Renal pelvis (tissue), 12 donors: ENCODE results near the gene CLEC4D. TPM values are rescaled to one million over a fixed set of nuclear protein-coding genes. Genes with fewer than 3 reads are reported as not detected.
"Not testable (repeated sequence)": the region's sequence is repeated elsewhere in the genome, so short reads cannot be mapped to it uniquely, and the experiment has no call there.

Source experiments
- DNase-seq: peaks from one replicate; pipeline ENCODE4 v3.0.0-alpha.2; 2013
- long read RNA-seq, 16 experiments: transcript quantifications; one replicate each; lab custom pipeline, GENCODE V29; 2026
- polyA plus RNA-seq, 3 donors: library from polyadenylated mRNA; unstranded; fragments of 120-200 nt; gene quantifications; one replicate each; pipeline ENCODE4 v1.2.1, GENCODE V29; 2013; ENCODE audit not compliant: insufficient read length in 3 of 3

CLEC4D gene
- under 1 TPM; 0.16 to 0.70 (median 0.49) TPM for polyA plus RNA-seq
- long read RNA-seq, donor 1, result 0 reads
- long read RNA-seq, donor 2, result 0 reads
- long read RNA-seq, donor 3, result 0 reads
- long read RNA-seq, donor 4, result 0 reads
- long read RNA-seq, donor 5, result 0 reads
- long read RNA-seq, donor 6, result 0 reads
- long read RNA-seq, donor 7, result 0 reads
- long read RNA-seq, donor 8, result 0 reads
- long read RNA-seq, donor 9, result 0 reads
- long read RNA-seq, donor 10, result 0 reads
- long read RNA-seq, donor 11, result 0 reads
- long read RNA-seq, donor 12, result 0 reads
- long read RNA-seq, donor 13, result 0 reads
- long read RNA-seq, donor 14, result 0 reads
- long read RNA-seq, donor 15, result 0 reads
- long read RNA-seq, donor 16, result 0 reads

DNA sequence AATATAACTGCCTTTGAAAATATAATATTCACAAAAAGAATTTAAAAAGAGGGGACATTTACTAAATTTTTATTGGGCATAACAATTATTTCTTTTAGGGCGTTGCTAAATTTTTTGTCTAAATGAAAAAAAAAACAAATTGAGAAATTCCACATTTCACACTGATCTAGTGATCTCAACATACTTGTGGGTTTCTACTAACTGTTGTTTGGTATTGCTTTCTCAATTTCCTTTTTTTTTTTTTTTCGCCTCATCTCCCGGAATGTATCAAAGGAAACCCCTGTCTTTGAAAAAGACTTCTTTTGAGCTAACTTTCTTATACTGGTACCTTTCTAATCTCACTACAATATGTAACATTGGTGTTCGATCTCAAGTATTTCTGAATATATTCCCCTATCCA is at the start of gene CLEC4D:
Gene CLEC4D (plus strand): TSS at position 248 of the 400 bp plus-strand sequence. CDS start 230 bp downstream, outside the sequence.
- no peak for DNase-seq

DNA sequence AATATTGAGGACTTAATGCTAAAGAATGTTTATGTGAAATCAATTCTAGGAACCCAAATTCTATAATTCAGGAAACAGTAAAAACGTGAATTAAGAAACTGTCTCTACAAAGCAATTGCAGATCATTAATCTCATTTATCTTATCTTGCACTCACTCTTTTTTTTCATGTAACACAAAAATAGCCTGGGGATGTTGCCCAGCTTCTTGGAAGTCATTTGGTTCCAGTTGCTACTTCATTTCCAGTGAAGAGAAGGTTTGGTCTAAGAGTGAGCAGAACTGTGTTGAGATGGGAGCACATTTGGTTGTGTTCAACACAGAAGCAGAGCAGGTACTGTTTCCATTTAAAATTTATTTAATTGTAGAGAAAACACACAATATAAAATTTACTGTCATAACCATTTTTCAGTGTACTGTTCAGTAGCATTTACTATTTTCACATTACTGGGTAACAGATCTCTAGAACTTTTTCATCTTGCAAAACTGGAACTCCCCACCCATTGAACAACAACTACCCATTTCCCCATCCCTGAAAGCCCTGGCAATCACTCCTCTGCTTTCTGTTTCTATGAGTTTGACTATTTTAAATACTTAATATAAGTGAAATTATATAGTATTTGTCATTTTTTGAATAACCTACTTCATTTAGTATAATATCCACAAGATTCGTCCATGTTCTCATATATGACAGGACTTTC is 47.9 kb upstream of the CLEC4D start:
- DNase-seq, result no peak

DNA sequence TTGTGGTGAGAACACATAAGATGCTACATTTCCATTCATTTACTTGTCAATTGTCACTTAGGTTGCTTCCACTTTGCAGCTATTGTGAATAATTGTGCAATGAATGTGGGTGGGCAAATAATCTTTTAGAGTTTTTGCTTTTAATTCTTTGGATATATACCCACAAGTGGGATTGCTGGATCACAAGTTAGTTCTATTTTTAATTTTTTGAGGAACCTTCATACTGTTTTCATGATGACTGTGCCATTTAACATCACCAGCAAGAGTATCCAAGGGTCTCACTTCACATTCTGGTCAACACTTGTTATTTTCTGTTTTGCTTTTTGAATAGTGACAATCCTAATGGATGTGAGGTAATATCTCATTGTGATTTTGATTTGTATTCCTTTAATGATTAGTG is 47.1 kb upstream of the CLEC4D start:
- no peak for DNase-seq

DNA sequence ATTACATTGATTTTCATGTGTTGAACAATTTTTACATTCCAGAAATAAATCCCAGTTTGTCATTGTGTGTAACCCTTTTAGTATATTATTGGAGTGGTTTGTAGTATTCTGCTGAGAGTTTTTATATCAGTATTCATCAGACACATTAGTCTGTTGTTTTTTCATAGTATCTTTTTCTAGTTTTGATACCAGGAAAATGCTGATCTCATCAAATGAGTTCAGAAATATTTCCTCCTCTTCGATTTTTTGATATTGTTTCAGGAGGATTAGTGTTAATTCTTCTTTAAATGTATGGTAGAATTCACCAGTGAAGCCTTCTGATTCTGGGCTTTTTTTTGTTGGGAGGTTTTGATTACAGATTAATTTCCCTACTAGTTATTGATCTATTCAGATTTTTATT is 42.2 kb upstream of the CLEC4D start:
- DNase-seq, result no peak

DNA sequence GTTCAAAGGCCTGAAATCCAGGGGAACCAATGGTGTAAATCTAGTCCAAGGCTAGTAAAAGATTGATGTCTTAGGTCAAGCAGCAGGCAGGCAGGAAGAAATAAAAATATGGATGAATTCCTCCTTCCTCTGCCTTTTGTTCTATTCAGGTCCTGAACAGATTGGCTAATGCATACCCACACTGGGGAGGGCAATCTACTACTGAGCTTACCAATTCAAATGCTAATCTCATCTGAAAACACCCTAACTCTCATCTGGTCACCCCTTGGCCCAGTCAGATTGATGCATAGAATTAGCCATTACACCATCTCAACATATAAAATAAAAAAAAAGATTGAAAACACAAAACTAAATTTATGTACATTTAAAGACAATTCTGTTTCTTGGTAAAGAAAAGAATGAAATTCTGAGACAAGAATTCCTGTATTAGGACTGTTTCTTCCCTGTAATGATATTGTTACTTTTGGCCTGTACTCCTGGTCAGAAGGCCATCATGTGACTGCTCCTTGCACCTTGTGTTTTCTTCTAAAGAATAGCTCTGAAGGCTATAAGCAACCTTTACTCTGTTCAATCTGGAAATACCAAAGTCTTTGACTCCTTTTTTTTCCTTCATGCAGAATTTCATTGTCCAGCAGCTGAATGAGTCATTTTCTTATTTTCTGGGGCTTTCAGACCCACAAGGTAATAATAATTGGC is 37.6 kb upstream of the CLEC4D start:
- DNase-seq, result no peak

DNA sequence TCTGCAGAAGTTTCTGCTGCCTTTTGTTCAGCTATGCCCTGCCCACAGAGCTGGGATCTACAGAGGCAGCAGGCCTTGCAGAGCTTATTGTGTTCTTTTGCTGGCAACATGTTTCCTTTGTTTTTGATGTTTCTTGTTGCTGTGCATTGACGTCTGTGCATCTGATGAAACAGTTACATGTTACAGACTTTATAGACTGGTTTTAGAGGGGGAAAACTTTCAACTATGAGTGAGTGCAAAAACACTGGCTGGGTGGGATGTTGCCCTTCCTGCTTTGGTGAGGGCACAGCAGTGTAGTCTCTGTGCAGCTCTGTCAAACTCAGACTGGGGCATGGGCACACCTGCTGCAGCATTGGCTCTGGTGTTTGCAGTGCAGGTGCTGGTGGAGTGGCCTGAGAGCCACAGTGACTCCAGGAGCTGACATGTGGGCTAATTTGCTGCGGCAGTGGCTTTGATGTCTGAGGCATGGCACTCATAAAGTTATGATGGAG is 30.7 kb upstream of the CLEC4D start:
- DNase-seq, result no peak

DNA sequence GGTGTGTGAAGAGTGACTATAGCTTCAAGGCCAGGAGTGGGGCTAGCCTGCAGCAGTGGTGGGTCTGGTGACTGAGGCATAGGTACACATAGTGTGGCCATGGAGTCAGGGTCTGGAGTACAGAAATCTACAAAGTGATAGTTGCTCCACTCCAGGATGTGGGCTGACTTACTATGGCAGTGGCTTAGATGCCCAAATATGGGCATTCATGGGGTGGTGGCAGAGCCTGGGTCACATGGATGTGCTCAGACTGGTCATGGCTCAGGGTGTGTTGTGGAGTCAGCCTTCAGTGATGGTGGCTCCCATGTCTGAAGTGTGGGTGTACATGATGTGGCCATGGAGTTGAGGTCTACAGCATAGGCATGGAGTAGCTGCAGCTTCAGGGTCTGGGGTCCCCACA is 30.2 kb upstream of the CLEC4D start:
- no peak for DNase-seq

DNA sequence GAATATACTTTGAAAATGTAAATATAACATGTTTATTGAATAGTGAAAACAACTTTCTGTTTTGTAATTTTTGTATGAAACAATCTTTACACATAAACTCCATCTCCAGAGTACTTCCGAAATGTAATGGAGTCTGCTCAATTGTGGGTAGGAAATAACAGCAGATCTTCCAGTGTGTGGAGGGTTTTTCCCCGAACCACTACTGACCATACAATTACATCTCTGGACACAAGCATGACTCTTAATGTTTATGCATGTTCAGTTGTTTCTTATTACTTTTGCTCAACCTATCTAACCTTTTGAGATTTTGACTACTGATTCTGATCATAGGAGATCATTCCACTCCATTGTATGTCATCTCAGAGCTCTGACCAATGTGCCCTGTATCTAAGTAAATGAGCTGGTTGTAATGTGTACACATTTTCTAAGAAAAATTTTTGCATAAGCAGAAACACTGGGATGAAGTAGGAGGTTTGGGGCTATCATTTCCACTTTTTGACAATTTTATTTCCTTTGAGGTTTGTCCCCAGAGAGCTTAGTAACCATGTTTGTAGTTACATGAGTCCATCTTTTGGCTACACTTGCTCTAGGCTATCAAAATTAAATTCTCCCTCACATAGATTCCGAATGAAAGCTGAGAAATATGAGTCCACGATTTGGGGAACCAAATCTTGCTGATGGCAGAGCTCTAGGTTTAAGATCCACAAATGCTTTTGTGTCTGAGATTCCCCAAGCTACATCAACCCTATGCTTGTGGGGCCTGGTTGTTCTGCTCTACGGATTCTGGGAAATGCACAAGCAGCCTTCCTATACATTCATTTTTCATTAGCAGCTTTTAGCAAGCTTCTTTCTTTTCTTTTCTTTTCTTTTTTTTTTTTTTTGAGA is 21.4 kb upstream of the CLEC4D start:
- no peak for DNase-seq

DNA sequence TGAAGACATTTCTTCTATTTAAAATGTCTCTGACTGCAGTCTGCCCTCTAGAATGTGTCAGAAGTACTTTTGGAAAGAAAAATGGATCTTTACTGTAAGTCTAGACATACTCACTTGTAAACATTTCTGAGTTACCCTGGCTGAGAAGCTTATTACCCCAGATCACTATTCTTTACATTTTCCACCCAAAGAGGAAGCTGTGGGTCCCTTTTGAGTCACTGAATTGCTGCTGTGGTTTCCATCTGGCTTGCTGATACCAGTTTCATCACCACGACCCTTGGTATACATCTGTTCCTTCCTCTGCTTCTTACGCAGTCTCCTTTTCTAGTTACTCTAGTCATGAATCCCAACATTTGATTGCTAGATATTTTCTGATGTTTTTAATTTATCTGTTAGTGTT is 20.2 kb upstream of the CLEC4D start:
- DNase-seq, result no peak

DNA sequence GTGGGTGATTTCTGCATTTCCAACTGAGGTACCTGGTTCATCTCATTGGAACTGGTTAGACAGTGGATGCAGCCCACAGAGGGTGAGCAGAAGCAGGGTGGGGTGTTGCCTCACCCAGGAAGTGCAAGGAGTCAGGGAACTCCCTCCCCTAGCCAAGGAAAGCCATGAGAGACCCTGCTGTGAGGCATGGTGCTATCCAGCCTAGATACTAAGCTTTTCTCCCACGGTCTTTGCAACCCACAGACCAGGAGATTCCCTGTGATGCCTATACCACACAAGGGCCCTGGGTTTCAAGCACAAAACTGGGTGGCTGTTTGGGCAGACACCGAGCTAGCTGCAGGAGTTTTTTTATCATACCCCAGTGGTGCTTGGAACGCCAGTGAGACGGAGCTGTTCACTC is 17.6 kb upstream of the CLEC4D start:
- not testable (repeated sequence) for DNase-seq

DNA sequence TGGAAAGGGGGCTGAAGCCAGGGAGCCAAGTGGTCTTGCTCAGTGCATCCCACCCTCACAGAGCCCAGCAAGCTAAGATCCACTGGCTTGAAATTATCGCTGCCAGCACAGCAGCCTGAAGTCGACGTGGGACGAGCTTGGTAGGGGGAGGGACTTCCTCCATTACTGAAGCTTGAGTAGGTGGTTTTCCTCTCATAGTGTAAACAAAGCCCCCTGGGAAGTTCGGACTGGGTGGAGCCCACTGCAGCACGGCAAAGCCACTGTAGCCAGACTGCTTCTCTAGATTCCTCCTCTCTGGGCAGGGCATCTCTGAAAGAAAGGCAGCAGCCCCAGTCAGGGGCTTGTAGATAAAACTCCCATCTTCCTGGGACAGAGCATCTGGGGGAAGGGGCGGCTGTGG is 17.2 kb upstream of the CLEC4D start:
- DNase-seq, result not testable (repeated sequence)

DNA sequence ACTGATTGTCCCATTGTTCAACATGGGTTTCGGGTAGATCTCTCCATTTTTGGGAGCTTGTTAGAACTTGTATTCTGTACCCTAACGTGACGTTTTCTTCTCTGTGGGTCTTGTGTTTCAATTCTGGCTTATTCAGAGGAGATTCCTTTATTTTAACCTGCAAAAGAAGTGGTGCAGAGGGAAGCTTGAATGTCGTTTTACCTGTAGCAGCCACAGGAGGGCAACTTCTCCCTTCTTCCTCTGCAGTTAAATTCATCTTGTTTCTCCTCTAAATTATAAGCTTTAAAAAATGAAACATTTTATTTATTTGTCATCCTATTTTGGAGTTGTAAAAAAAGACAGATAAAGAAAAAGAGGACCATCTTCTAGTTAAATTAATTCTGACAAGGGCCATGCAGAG is 13.7 kb upstream of the CLEC4D start:
- DNase-seq, result no peak

DNA sequence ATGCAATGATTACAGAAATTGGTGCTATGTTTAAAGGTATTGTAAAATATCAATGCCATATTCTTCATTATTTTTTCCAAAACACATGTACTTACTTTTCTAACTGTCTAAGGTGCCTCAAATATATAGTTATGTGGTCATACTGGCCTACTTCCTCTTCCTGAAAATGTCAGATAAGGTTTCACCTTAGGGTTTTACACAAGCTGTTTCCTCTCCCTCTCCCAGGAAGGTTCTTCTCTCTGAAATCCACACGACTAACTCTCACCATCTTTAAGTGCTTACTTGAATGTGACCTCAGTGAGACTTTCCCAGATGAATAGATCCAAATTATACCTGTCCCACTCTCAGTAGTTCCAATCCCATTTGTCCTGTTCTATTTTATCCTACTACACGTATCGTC is 11.6 kb upstream of the CLEC4D start:
- DNase-seq, result no peak

DNA sequence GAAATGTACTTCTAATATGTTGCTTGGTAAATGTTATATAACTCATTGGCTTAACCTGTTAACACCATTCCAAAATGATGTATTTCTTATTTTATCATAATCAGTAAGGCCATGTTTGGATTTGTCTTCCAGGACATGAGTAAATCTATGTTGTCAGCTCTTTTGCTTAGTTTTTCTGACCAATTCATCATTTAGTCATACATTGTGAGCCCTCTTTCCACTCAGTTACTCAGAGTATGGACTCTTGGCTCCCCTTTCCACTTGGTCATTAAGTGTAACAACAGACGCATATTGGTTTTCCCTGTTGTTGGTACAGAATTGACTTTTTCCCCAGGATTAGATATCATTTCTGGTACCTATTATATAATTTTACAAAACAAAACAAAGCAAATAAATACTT is 9.0 kb upstream of the CLEC4D start:
- DNase-seq, result no peak

DNA sequence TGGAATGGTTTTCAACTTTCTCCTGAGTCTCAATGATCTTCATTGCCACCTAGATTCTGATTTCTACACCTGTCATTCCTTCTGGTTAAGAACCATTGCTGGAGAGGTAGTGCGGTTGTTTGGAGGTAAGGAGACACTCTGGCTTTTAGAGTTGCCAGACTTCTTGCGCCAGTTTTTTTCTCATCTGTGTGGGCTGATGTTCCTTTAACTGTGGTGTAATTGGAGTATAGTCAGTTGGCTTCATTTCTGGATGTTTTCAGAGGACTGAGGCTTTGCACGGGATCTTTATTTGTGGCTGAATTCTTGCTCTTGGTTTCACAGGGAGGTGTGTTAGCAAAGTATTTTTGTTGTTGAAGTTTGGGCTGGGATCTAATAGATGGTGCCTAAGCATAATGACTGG is 5.7 kb upstream of the CLEC4D start:
- DNase-seq, result no peak

DNA sequence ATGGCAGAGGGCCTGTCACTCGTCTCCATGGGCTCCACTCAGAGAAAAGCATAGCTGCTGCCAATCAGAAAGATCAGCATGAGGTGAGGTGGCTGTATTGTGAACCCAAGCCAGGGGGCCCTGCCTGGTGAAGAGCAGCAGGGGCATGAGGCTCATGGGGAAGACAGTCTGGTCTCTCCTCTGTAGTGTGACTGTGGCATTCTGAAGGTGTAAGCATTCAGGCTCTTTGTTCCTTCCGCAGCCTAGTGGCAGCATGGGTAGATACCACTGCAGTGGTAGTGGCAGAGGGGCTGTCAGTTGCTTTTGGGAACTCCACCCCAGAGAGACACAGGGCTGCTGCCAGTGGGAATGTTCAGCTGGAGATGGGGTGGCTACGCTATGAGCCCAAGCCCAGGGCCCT is 5.1 kb upstream of the CLEC4D start:
- DNase-seq, result no peak

DNA sequence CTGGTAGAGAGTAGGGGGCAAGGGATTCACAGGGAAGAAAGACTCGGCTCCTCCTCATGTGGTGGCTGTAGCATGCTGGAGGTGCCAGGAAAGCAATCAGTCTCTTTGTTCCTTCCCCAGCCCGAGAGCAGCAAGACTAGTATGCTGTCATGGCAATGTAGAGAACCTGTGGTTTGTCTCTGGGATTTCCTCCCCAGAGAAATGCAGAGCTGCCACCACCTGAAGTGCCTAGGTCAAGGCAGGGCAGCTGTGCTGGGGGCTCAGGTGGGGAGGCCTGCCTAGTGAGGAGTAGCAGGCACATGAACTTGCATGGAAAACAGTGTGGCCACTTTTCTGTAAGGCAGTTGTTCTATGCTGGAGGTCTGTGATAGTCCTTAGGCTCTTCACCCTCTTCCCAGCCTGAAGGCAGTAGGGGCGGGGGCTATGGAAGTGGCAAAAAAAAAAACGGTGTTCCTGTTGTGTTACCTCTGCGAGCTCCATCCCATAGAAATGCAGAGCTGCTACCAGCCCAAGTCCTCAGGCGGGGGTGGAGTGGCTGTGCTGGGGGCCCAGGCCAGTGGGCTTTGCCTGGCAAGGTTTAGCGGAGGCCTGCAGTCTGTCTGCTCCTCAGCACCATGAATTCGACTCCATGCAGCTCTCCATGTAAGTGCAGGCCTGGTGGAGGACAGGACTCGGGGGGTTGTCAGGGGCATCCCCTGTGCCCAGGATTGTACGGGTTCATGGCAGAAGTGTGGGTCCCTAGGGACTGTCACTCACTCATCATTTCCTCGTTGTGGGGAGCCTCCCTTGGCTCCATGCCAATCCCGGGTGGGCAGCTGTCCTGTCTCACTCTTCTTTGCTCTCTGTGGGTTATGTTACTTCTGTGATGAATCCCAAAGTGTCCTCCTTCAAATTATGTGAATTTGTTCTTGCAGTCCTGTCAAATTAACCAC is 4.1 kb upstream of the CLEC4D start:
- DNase-seq, result no peak

DNA sequence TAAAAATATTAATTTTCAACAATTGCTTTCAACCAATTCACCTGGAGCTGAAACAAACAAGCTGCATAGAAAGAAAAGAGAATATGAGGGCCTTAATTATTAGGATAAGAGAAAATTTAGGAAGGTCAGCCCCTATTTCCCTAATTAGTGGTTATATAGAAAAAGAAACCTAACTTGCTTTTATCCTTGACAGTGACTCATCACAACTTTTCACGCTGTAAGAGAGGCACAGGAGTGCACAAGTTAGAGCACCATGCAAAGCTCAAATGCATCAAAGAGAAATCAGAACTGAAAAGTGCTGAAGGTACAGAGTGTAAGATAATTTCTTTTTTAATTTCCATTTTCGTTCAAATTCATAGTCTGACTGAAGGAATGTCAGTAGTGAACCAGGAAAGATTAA is 4.7 kb downstream of the CLEC4D start:
- no peak for DNase-seq

DNA sequence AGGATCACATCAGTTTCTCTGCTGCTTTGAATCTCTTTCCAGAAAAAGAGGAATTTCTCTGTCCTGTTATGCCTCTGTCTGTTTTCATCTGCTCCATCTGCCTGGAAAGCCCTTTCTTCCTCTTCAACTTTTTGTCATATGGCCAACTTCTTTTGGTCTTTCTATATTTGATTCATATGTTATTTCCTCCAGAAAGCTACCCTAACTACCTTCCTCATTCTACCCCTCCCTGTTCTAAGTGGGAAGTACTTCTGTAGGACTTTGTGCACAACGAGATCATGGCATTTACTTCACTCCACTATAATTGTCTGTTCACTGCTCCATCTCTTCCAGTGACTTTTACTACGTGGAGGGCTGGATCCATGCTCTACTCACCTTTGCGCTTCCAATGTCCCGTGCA is 5.9 kb downstream of the CLEC4D start:
- no peak for DNase-seq

DNA sequence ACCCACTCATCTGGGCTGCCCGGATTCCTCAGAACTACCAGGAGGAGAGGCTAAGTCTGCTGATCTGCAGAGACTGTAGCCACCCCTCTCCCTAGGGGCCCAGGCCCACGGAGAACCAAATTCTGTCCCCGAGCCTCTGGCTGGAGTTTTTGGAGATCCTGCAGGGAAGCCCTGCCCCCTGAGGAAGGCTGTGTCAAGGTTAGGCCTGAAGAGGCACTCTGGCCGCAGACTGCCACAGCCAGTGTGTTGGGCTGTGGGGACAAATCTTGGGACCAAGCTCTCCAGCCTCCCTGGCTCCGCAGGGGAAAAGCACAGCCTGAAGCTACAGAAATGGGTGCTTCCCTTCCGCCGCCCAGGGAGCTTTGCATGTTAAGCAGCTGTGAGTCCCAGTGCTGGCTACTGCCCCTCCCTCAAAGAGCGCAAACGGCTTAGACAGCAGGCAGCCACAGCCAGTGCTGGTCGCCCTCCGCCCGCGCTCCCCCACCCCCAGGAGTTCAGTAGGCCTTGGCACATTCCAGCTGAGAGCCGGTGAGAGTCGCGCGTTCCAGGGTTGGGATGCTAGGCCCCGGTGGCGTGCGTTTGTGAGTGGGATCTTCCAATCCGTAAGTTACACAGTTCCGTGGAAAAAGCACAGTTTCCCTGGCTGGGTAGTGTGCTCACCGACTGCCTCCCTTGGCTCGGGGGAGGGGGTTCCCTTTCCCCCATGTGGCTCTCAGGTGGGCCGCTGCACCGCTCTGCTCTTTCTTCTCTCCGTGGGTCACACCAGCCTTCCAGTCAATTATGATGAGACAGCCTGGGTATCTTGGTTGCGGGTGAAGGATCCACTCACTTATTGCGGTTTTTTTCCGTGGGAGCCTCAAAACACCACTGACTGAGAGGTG is 14.2 kb downstream of the CLEC4D start:
- no peak for DNase-seq
